Stimulated activated CD8-positive, alpha-beta memory T cell treated with anti-CD3 and anti-CD28 coated beads, Interleukin-12 subunit alpha, Interleukin-12 subunit beta, amount 100 ng/mL, for 24 hours (primary cell): ENCODE measurements around the gene MRPS5.

Experiments
- DNase-seq: peaks from one replicate; pipeline ENCODE4 v3.0.0-alpha.2; 2020; ENCODE audit errors: extremely low read depth

Gene MRPS5

GRCh38 chr2:95061119-95061512 is 60.5 kb downstream of the MRPS5 start:
- no peak for DNase-seq

DNA sequence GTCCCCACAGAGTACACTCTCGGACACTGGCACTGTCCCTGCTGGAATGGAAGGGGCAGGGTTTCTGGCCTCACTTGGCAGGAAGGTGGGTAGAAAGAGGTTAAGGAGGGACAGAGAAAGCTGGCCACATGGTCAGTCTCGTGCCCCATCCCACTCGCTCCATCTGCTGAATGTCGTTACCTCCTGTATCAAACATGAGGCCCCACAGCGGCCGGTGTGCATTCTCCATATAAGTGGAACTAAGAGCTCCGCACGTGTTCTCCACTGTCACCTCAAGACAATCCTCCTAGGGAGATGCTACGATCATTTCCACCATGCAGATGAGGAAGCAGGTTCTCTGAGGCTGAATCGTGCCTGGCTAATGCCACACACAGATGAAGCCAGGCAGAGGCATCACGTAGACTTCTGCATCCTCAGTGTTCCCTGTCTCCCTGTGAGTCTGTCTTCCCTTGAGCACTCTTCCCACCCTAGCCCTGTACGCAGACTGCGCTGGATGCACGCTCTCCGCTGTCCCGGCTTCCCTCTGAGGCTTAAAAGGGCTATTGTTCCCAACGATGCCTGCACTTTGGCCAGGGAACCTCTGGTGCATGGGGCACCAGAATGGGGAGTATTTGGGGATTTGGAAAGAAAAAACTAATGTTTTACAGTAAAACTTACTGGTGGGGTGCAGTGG is 61.0 kb downstream of the MRPS5 start:
- DNase-seq: no peak

- no peak for DNase-seq
Observed at GRCh38 chr2:95059656-95060370, 61.8 kb downstream of the MRPS5 start.

GRCh38 chr2:95058989-95059641 is 62.5 kb downstream of the MRPS5 start:
- DNase-seq: no peak

- DNase-seq: no peak
Observed at GRCh38 chr2:95058466-95058988, 63.1 kb downstream of the MRPS5 start.

DNA sequence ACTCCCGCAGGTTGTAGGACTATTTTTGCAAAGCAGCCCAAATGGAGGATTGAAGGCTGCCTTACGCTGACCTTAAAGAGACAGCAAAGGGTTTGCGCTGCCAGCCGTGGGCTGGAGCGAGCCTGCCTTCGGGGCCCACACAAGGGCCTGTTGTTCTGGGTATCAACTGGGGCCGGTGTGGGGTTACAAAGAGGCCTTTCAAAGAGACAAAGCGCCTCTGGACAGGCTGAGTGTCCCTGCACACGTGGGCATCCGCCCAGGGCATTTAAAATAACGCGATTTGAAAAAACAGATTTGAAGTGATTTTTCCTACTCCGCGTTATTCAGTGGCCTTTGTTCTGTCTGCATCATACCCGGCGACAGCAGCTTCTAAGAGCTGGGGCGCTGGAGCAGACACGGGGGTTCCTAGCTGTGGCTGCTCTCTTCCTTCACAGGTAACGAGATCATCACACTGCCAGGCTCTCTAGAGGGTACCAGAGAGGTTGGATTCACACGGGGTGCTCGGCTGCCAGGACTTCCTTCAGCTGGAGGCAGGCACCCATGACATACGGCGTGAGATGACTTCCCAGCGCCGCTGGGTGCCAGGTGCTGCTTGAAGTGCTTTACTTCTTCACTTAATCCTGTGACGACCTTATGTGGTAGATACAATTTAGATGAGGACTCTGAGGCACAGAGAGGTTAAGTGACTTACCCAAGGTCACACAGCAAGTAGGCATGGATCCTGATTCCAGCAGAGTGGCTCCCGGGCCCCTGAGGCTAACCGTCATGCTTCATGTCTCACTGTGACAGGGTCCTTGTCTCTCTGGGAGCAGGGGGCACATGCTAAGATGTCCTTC is 63.9 kb downstream of the MRPS5 start:
- DNase-seq: no peak

DNA sequence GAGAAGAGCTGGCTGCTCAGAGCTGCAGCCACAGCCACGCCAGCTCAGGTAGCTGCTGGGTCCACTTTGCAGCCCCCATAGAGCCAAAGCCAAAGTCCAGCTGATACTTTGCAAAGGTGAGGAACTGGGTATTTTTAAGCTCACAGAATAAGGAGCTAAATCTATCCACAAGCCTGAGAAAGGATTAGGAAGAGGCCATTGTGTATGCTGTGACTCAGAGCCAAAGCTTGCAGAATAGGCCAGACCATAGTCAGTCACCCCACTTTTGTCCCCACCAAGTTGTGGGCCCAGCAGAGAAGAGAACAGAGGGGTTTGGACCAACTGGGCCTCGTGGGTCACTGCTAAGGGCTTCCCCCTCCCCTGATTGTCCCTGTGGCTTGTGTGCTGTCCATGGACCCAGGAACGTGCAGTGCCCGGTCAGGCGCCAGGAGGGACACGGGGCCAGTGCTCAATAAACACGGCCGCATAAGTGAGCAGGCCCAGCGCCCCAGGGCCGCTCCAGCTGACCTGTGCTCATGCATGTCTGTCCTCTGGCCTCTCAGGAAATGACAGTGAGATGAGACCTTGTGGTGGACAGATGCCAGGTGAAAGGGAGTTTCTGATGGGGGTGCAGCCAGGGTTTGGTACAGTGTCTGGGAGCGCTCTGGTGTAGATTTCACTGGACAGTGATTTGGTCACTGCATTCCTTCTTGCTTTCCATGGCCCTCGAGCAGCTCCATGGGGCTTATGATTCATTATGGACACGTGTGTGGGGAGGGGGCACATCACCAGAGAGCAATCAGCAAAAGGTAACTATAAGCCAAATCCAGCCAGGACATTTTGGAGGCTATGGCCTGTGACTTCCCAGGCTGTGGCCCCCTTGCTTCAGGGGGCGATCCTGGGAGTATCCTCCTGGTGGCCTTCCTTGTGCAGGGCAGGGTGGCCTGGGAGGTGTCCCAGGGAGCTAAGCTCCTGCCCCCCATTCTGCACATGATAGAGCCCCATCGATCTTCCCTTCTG is 64.8 kb downstream of the MRPS5 start:
- DNase-seq: no peak

DNA sequence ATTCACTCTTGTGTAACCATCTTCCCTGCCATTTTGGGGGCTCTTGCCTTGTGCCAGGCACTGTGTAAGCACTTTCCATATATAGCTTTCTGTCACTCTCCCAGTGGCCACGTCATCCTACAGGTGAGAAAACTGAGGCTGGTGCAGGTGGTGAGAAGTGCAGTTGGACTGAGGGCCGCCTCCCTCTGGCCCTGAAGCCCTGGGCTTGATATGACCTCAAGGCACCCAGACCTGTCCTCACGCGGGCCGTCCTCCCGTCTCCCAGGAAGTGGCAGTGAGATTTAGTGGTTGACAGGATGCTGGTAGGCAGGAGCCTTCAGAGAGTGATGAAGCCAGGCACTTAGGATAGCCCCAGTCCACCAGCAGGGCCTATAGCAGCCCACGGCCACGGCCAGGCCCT is 65.6 kb downstream of the MRPS5 start:
- no peak for DNase-seq

DNA sequence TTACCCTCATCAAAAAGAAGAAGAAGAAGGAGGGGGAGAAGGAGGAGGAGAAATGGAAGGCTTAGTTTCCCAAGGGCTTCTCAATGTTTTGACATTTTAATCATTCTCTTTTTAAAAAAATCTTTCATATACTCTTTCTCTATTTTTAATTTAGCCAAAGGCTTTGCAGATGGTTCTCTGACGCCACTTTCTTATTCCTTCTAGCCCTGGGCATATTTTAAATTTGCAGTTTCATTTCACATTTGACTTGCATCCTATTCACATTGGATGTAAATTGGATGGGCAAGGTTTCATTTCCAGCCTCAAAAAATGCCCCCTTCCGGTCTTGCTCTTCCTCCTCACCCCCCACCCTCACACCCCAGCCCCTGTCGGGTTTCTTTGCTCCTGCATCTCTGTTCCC is 66.3 kb downstream of the MRPS5 start:
- no peak for DNase-seq

DNA sequence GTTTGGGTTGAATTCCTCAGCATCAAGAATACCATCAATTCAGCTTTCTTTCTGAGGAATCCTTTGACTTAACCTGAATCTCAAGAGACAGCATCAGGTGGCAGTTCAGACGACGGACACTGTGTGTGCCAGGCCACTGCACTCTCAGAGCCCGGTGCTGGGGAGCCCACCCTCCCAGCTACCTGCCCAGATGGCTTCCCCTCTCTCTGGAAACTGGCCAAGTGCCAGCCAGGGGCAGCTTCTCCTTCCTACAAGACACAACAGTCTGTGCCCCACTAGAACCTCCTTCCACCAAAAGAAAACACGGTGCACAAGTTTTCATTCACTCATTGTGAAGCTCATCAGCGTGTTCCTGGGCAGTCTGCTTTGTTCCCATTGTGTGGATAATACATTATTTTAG is 67.6 kb downstream of the MRPS5 start:
- no peak for DNase-seq

DNA sequence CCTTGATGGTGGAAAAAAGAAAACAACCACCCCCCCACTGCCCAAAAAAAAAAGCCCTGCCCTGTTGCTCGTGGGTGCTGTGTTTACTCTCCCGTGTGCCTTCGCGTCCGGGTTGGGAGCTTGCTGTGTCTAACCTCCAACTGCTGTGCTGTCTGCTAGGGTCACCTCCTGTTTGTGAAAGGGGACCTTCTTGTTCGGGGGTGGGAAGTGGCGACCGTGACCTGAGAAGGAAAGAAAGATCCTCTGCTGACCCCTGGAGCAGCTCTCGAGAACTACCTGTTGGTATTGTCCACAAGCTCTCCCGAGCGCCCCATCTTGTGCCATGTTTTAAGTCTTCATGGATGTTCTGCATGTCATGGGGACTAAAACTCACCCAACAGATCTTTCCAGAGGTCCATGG is 68.1 kb downstream of the MRPS5 start:
- DNase-seq: no peak

GRCh38 chr2:95052804-95053479 is 68.7 kb downstream of the MRPS5 start:
- no peak for DNase-seq

- DNase-seq: no peak
Observed at GRCh38 chr2:95052307-95052706, 69.3 kb downstream of the MRPS5 start.

DNA sequence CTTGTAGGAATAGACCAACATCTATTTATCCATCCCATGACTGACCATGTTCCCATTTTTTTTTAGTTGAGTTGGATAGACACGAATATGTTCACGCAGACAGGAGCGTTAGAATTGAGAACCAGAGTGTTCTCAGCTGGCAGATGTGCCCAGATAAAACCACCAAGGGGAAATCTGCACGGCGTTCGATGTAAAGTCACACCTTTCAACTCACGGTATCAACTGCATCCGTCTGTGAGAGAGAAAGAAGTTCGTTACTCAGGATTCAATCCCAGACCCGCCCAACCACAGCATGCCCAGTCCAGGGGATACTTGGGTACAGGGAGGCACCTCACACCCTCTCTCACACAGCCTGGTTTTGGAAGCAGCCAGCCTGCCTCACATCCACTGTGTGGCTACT is 70.0 kb downstream of the MRPS5 start:
- no peak for DNase-seq

GRCh38 chr2:95050385-95051300 is 71.0 kb downstream of the MRPS5 start:
- DNase-seq: no peak

DNA sequence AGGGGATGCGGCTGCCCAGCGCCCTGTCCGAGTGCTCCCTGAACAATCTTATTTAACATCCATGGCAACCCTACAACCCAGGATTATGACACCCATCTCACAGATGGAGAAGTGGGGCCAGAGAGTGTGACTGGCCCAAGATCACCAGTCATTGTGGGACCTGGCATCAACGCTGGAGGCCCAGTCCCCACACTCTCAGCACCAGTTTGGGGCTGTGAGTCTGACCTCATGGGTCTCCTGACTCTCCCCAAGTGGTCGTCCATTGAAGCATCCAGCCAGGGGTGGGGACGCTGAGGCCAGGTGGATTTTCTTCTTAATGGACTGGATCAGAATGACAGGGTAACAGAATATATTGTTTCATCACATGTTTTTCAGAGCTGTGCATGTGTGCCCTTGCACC is 71.6 kb downstream of the MRPS5 start:
- no peak for DNase-seq

DNA sequence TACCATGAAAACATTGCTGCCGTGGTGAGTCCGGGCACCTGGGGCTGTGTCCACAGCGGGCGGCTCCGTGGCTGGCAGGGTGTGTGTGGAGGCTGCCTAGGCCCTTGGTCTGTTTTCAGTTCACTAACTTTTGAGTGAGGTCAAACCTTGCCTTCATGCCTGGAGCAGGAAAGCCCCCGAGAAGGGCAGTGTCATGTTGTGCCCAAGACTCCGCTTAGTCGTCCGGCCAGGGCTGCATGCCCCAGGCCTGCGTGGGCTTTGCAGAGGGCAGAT is 72.0 kb downstream of the MRPS5 start:
- DNase-seq: no peak

- no peak for DNase-seq
Observed at GRCh38 chr2:95048825-95049682, 72.6 kb downstream of the MRPS5 start.
